Measurements from ENCODE around the gene SH2D4B. TPM values are rescaled to one million over a fixed set of nuclear protein-coding genes. Genes with fewer than 3 reads are reported as not detected.

The SH2D4B gene
- total RNA-seq, 4 donors from 2014 or later: not detected

DNA sequence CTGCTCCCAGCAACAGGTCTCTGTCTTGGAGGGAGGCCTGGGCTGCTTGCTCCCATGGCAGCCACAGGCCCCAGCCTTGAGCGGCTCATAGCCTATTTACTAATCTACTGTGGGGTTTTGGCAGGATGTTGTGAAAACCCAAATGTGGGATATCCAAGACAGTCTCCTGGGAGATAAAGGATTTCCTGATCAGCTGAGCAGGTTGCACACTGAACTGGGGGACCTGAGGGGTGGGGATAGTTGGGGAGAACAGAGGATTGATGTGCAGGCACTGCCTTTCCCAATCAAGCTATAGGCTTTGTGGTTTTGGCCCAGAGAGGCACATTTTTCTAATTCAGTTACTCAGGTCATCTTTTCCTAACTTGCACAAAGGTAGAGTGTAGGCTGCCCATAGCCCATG lies 92.6 kb downstream of the SH2D4B start:
- DNase-seq: no peak
- no peak overlapping the region for H3K4me3 ChIP-seq
- H3K4me1 ChIP-seq: no peaks in the 10 kb centered on the region
- TF ChIP-seq, protein P1, sequence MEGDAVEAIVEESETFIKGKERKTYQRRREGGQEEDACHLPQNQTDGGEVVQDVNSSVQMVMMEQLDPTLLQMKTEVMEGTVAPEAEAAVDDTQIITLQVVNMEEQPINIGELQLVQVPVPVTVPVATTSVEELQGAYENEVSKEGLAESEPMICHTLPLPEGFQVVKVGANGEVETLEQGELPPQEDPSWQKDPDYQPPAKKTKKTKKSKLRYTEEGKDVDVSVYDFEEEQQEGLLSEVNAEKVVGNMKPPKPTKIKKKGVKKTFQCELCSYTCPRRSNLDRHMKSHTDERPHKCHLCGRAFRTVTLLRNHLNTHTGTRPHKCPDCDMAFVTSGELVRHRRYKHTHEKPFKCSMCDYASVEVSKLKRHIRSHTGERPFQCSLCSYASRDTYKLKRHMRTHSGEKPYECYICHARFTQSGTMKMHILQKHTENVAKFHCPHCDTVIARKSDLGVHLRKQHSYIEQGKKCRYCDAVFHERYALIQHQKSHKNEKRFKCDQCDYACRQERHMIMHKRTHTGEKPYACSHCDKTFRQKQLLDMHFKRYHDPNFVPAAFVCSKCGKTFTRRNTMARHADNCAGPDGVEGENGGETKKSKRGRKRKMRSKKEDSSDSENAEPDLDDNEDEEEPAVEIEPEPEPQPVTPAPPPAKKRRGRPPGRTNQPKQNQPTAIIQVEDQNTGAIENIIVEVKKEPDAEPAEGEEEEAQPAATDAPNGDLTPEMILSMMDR (IDR thresholded peaks at IDR 0.05): no peak
- TF ChIP-seq POLR2A (IDR thresholded peaks at IDR 0.05): no peak
- no peak overlapping the region for H3K27ac ChIP-seq
- no peaks in the 10 kb centered on the region for H3K9me3 ChIP-seq
- no peaks in the 10 kb centered on the region for H3K27me3 ChIP-seq
- no peaks in the 10 kb centered on the region for H3K36me3 ChIP-seq

DNA sequence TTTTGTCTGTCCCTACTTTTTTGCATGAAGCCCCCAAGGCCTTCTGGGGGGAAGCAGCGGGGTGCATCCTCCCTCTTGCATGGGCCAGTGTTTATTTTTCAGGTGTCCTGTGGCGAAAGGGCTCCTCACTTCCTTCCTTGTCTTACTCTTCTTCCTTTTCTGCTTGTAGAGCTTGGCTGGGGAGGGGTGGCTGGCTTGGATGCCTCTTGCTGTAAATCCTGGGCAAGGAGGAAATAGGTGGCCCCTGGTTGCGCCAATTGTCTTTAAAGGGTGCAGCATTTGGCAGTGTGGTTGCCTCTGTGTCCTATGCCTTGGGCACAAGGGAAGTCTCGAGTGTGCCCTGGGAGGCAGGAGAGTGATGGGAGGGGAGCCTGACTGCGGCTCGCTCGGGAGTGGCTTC lies 95.0 kb downstream of the SH2D4B start:
- H3K4me3 ChIP-seq: no peak overlapping the region
- no peaks in the 10 kb centered on the region for H3K4me1 ChIP-seq
- H3K36me3 ChIP-seq: no peaks in the 10 kb centered on the region
- H3K27me3 ChIP-seq: no peaks in the 10 kb centered on the region
- H3K27ac ChIP-seq: no peak overlapping the region
- no peak for DNase-seq
- no peaks in the 10 kb centered on the region for H3K9me3 ChIP-seq
- TF ChIP-seq, protein P1 (IDR thresholded peaks at IDR 0.05): no peak
- no peak for TF ChIP-seq POLR2A (IDR thresholded peaks at IDR 0.05)

GRCh38 chr10:80633383-80633860 lies 95.7 kb downstream of the SH2D4B start:
- no peak overlapping the region for H3K4me3 ChIP-seq
- TF ChIP-seq POLR2A (IDR thresholded peaks at IDR 0.05): no peak
- TF ChIP-seq, protein P1 (IDR thresholded peaks at IDR 0.05): no peak
- H3K9me3 ChIP-seq: no peaks in the 10 kb centered on the region

DNA sequence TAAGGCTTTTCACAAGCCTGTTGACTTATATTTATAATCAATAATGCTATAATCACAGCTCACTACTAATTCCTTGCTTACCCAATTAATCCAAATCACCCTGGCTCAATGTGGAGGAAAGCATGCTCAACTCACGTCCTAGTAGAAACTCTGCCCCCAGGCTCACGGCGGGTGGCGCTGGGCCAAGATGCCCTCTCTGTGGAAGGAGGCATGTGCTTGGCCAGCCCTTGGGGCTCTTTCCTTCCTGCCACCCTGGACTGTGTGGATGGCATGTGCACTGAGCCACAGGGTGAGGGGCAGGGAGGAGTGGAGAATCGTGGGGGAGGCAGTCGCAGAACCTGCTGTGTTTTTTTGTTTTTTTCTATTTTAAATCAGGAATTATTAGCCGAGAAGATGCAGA lies 96.2 kb downstream of the SH2D4B start:
- no peak for TF ChIP-seq POLR2A (IDR thresholded peaks at IDR 0.05)
- TF ChIP-seq, protein P1 (IDR thresholded peaks at IDR 0.05): no peak
- no peaks in the 10 kb centered on the region for H3K9me3 ChIP-seq

More at GRCh38 chr10:80633383-80633860, 95.7 kb downstream of the SH2D4B start:
- no peak for DNase-seq
- no peaks in the 10 kb centered on the region for H3K4me1 ChIP-seq
- no peaks in the 10 kb centered on the region for H3K27me3 ChIP-seq
- H3K27ac ChIP-seq: no peak overlapping the region
- no peaks in the 10 kb centered on the region for H3K36me3 ChIP-seq

GRCh38 chr10:80642661-80643060 lies 105.0 kb downstream of the SH2D4B start:
- no peak overlapping the region for H3K27ac ChIP-seq
- no peaks in the 10 kb centered on the region for H3K36me3 ChIP-seq
- no peaks in the 10 kb centered on the region for H3K4me1 ChIP-seq
- H3K27me3 ChIP-seq: no peaks in the 10 kb centered on the region
- H3K4me3 ChIP-seq: no peak overlapping the region
- no peak for DNase-seq
- no peaks in the 10 kb centered on the region for H3K9me3 ChIP-seq
- no peak for TF ChIP-seq POLR2A (IDR thresholded peaks at IDR 0.05)
- TF ChIP-seq, protein P1 (IDR thresholded peaks at IDR 0.05): no peak

More for the DNA sequence above, 96.2 kb downstream of the SH2D4B start:
- no peak for DNase-seq
- Histone ChIP-seq H3K27me3 (no peaks in the 10 kb centered on the region), H3K27ac (no peak overlapping the region), H3K36me3 (no peaks in the 10 kb centered on the region), H3K4me3 (no peak overlapping the region), H3K4me1 (no peaks in the 10 kb centered on the region)

GRCh38 chr10:80646366-80646765 lies 108.7 kb downstream of the SH2D4B start:
- Histone ChIP-seq H3K4me1 (no peaks in the 10 kb centered on the region), H3K27me3 (no peaks in the 10 kb centered on the region), H3K36me3 (no peaks in the 10 kb centered on the region), H3K9me3 (no peaks in the 10 kb centered on the region), H3K27ac (no peak overlapping the region), H3K4me3 (no peak overlapping the region)
- TF ChIP-seq, protein P1 (IDR thresholded peaks at IDR 0.05): no peak
- TF ChIP-seq POLR2A (IDR thresholded peaks at IDR 0.05): no peak
- no peak for DNase-seq
